ENCODE data around the gene SEMA5A. TPM values are rescaled to one million over a fixed set of nuclear protein-coding genes. Genes with fewer than 3 reads are reported as not detected.

Gene SEMA5A
- total RNA-seq, 1 experiment from 2014 or later: 9.3 TPM

- peak overlapping the region; percentile 29; the same call in 1 of the 2 replicates for H3K27ac Mint-ChIP-seq
- TF ChIP-seq AFF4 (CRISPR knock-in tag; IDR thresholded peaks at IDR 0.05; ENCODE audit: borderline replicate concordance) (no peak), ZNF219 (CRISPR knock-in tag; IDR thresholded peaks at IDR 0.05; ENCODE audit: borderline replicate concordance) (no peak), CTCF (IDR thresholded peaks at IDR 0.05) (no peak), E2F1 (CRISPR knock-in tag; IDR thresholded peaks at IDR 0.05) (no peak), ZNF423 (CRISPR knock-in tag; IDR thresholded peaks at IDR 0.05) (no peak), TCF7 (CRISPR knock-in tag; IDR thresholded peaks at IDR 0.05; ENCODE audit: low read depth) (no peak), ETV6 (CRISPR knock-in tag; IDR thresholded peaks at IDR 0.05) (no peak), USF1 (CRISPR knock-in tag; IDR thresholded peaks at IDR 0.05) (no peak), ZBTB21 (CRISPR knock-in tag; IDR thresholded peaks at IDR 0.05; ENCODE audit: borderline replicate concordance) (no peak), MLX (CRISPR knock-in tag; IDR thresholded peaks at IDR 0.05) (no peak), ZNF138 (CRISPR knock-in tag; conservative IDR thresholded peaks at IDR 0.05) (no peak), JAZF1 (CRISPR knock-in tag; IDR thresholded peaks at IDR 0.05) (no peak)
- no peaks in the 10 kb centered on the region for H3K9me3 Mint-ChIP-seq
- no peaks in the 10 kb centered on the region for H3K36me3 Mint-ChIP-seq
- DNase-seq (ENCODE audit: low spot score): no peak
- ChIA-PET POLR2A (interaction anchor here (0.6 kb wide), 1 partner anchor 714 kb away, joined by 5 read pairs; no protein-coding TSS in a partner anchor), CTCF (interaction anchor here (0.9 to 1.4 kb wide), 3 partner anchors 9 to 694 kb away, joined by 3 to 5 read pairs (median 4); no protein-coding TSS in a partner anchor)
- peak; percentile 51 for ATAC-seq
- peaks cover 31% of the 10 kb centered on the region for H3K4me1 Mint-ChIP-seq
- H3K4me3 Mint-ChIP-seq: no peak overlapping the region
- no peaks in the 10 kb centered on the region for H3K27me3 Mint-ChIP-seq (ENCODE audit: low read depth)
These were observed 10.9 kb downstream of the SEMA5A start for GRCh38 chr5:9534881-9535517.

- ATAC-seq: no peak
- H3K27me3 Mint-ChIP-seq (ENCODE audit: low read depth): no peaks in the 10 kb centered on the region
- H3K36me3 Mint-ChIP-seq: no peaks in the 10 kb centered on the region
- ChIA-PET CTCF (interaction anchor here (1.0 to 1.1 kb wide), 2 partner anchors 10 to 20 kb away, joined by 3 to 5 read pairs; no protein-coding TSS in a partner anchor), POLR2A (no interaction called here)
- no peaks in the 10 kb centered on the region for H3K9me3 Mint-ChIP-seq
- TF ChIP-seq ETV6 (CRISPR knock-in tag; IDR thresholded peaks at IDR 0.05): no peak
- TF ChIP-seq OVOL2 (CRISPR knock-in tag; IDR thresholded peaks at IDR 0.05; ENCODE audit: borderline replicate concordance): no peak
- no peak for TF ChIP-seq FOXK1 (CRISPR knock-in tag; IDR thresholded peaks at IDR 0.05)
- H3K27ac Mint-ChIP-seq: no peak overlapping the region
- no peak overlapping the region for H3K4me3 Mint-ChIP-seq
- no peak for DNase-seq (ENCODE audit: low spot score)
- H3K4me1 Mint-ChIP-seq: peaks cover 31% of the 10 kb centered on the region
These were observed 12.1 kb downstream of the SEMA5A start for GRCh38 chr5:9533562-9534364.

Measured in WTC11 (cell line).